Testis (tissue), 2 donors: ENCODE results near the gene NFKB1.

Experiments used
- CTCF ChIP-seq, 3 experiments: fragments of 450-650 bp in 2 of 3; fragments of 200-600 bp in 1 of 3; sonication (generic) in 1 of 3; IDR thresholded peaks; one replicate each; pipeline ENCODE4 v1.5.1; 2016 to 2019; ENCODE audit warnings: antibody characterized with exemption in 3 of 3, mild to moderate bottlenecking in 2 of 3, moderate library complexity in 1 of 3
- POLR2A ChIP-seq: fragments of 450-650 bp; IDR thresholded peaks from one replicate; pipeline ENCODE4 v1.6.1; 2017; ENCODE audit warnings: antibody characterized with exemption, mild to moderate bottlenecking, moderate library complexity

DNA sequence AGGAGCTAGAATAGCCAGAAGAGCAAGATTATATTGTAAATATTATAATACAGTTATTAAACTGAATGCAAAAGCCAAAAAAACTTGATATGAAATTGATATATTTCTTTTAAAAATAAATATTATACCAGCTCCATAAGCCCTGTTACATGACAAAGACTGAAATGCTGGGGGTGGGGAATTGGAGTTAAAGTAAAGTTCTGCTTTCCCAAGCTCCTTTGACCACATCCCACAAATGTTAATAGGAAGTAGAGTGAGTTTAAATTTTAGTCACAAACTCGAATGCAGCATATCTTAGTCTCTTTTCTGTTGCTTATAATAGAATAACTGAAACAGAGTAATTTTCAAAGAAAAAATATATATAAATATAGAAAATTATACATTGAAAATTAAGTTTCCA is 46.9 kb upstream of the NFKB1 start:
- TF ChIP-seq CTCF (IDR thresholded peaks at IDR 0.05), result no peak
- no peak for TF ChIP-seq POLR2A
